Gastroesophageal sphincter (tissue), 2 donors: ENCODE measurements around the gene NPHP3.

Source experiments
- POLR2A ChIP-seq, 2 donors: fragments of 450-650 bp; IDR thresholded peaks; one replicate each; pipeline ENCODE4 v1.6.1; 2017; ENCODE audit warnings: antibody characterized with exemption in 2 of 2, mild to moderate bottlenecking in 2 of 2, moderate library complexity in 1 of 2
- POLR2AphosphoS5 ChIP-seq: sonication (generic); formaldehyde crosslinking; IDR thresholded peaks from one replicate; pipeline ENCODE4 v1.6.1; 2017; ENCODE audit warnings: antibody characterized with exemption

GRCh38 chr3:132661101-132661500 is 61.1 kb downstream of the NPHP3 start:
- TF ChIP-seq POLR2A (IDR thresholded peaks at IDR 0.05) = no peak
- no peak for TF ChIP-seq POLR2AphosphoS5
